Stimulated activated CD8-positive, alpha-beta memory T cell treated with anti-CD3 and anti-CD28 coated beads, Interleukin-2, amount 100 ng/mL, for 1 hour (primary cell): Measurements from ENCODE around the gene FLNB.

Source experiments
- DNase-seq, 2 donors: peaks; one replicate each; pipeline ENCODE4 v3.0.0-alpha.2; 2020; ENCODE audit warnings: low read depth in 2 of 2

The FLNB gene

DNA sequence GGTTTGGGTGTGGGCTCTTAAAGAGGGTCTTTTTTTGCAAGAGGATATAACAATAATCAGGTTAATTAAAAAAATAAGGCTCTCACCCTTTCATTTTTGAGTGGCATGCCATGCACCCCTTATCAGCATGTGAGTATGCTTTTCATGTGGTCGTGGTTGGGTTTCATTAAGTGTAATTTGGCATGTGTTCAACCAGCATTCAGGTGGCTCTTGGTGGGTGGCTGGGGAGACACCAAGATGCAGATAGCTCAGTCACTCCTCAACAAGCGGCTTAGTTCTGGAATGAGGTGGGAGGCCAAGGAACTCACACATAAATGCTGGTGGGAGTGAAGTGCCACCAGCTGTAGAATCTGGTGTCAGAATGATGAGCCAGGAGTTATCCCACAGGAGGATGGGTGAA is 66.8 kb downstream of the FLNB start:
- DNase-seq, result no peak

DNA sequence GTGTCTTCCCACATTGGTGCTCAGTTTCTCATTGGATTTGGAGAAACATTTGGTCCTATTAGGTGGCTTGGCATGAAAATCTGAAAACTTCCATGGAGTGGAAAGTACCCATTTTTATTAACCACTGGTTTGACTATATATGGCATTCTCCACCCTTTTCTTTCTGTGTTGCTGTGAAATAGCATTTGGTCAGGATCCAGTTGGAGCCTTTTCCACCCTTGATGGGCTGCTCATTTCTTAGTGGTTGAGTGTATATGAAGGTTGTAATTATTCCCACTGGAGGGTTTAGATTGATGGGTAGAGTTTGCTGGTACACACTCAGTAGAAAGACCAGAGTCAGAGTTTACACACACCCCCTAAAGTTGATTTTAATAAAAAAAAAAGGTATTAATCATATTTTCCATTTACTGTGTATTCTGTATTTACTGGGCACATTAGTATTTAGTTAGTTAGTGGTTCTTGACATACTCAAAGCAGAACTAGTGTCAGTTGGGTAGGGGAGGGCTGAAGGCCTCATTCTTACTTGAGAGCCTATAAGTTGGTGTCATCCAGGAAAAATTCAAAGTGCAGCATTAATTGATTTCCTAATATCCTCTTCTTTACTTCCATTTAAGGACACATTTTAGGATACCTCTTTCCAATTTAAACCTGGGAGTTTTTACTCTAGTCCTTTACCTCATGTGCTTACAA is 69.5 kb downstream of the FLNB start:
- no peak for DNase-seq

DNA sequence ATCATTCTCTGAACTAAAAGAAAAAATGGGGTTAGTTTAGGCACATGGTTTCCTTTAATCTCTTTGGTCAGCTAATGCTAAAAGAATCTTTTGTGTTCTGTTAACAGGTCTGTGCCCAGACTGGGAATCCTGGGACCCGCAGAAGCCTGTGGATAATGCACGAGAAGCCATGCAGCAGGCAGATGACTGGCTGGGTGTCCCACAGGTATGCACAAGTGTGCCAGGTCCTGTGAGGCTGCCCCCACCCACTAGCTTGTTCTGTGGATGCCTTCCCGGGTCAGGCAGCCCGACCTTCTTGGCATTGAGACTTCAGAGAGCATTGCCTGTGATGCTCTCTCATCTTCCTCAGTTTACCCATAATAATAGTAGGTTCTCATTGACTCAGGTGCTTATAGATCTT is 70.4 kb downstream of the FLNB start:
- DNase-seq, result no peak

DNA sequence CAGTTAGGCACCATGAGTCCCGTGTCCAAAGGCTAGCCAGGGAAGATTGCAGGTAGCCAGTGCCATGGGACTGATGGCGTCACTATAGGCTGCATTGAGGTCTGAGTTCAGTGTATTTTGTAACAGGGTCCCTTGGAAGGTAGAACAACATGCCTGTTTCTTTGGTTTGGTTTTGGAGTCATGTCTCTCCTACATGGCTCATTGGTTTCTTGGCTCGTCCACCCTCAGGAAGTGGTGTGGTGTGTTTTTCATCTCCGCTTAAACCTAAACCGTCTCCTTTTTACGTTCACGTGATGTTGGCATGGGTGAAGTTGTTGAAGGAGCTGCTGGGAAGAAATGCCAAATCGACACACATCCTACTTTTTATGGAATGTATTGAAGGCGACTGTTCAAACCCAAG is 71.6 kb downstream of the FLNB start:
- DNase-seq, result no peak

DNA sequence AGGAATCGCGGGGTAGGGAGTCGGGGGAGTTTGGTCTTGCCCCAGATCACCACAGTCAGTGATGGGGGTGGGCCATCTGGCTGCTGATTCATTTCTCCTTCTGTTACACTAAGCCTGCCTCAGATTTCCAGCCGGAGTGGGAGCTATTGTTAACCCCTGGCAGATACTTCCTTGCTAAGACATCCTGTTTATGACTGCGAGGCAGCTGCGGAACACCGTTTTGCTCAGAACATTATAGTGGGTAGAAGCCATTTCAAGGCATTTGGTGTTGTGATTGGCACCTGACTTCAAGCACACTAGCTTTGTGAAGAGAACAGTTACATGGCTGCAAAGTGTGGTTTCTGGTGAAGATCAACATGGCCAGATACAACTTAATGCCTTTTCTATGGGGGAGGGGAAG is 73.8 kb downstream of the FLNB start:
- no peak for DNase-seq

DNA sequence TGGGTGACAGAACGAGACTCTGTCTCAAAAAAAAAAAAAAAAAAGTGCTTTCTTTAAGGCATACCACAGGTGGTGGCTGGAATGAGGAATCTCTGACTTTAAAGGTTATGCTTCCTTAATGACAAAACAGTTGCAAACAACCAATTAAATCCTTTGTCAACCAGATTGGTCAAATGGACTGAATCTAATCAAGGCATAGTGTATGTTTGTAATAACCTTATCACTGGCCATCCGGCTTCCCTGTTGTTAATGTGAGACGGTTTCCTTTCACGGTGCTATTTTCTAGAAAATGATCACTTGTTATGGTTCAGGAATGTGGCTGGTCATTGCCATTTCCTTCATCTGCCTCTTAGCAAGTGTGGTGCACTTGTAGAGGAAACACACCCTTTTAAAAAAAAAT is 75.9 kb downstream of the FLNB start:
- no peak for DNase-seq

DNA sequence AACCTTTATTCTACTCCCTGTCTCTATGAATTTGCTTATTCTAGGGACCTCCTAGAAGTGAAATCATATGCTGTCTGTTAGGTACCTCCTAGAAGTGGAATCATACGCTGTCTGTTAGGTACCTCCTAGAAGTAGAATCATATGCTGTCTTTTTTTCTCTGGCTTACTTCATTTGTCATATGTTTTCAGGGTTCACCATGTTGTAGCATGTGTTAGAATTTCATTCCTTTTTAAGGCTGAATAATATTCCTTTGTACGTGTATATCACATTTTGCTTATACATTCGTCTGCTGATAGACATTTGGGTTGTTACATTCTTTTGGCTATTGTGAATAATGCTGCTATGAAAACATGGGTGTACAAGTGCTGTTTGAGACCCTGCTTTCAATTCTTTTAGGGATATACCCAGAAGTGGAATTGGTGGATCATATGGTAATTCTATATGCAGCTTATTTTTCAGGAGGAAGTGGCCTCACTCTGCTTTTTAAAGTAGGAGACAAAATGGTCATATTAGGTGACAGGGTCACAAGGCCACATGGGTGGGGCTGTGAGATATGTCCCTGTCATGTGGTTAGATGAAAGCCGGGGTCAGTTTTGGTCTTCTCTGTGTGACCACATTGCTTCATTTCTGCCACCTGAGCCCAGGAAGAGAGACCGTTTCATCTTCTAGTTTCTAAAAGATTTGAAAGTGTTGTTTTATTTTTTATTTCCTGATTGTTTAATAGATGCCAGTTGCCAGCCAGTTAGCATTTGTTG is 76.7 kb downstream of the FLNB start:
- DNase-seq, result no peak

DNA sequence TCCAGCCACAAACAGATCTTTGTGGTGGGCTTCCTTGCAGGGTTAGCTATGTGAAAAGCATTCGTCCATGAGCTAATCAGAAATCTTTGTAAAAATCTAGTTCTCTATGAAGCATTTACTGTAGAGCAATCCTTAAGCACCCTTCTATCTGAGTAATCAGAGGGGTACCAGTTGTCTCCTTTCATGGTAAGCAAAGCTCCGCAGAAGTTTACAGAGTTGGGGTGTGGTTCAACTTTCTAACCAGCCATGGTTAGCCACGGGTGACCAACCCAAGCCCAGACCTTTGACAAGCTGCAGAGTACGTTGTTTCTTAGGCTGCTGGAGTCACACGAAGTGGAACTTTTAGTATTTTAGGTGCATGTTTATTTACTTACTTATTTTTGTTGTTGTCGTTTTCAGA is 77.4 kb downstream of the FLNB start:
- no peak for DNase-seq

DNA sequence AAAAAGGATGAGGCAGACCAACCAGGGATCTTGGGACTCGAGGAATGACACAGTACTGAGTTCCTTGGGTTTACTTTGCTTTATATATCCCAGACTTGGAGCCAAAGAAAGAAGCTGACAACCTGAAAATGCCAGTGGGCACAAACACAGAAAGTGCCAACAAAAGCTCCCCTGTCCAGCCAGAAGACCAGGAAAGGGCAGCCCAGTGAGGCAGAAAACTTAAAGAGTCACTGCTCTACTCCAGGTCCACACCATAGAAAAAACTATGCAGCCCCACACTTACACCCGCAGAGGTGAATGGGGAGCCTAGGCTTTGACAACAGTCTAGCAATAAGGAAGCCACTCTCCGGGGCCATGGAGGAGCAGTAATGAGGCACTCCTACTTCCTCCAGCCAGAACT is 80.3 kb downstream of the FLNB start:
- DNase-seq, result no peak

DNA sequence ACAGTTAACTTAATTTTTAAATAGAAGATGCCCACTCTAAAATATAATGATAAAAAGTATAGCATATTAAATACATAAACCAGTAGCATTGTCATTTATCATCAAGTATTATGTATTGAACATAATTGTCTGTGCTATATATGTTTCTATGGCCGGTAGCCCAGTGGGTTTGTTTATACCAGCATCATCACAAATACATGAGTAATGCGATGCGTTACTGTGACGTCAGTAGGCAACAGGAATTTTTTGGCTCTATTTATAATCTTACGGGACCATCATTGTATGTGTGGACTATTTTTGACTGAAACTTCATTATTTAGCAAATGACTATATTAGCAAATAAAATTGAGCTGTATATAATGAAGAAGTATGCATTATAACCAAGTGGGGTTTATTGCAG is 82.1 kb downstream of the FLNB start:
- no peak for DNase-seq

DNA sequence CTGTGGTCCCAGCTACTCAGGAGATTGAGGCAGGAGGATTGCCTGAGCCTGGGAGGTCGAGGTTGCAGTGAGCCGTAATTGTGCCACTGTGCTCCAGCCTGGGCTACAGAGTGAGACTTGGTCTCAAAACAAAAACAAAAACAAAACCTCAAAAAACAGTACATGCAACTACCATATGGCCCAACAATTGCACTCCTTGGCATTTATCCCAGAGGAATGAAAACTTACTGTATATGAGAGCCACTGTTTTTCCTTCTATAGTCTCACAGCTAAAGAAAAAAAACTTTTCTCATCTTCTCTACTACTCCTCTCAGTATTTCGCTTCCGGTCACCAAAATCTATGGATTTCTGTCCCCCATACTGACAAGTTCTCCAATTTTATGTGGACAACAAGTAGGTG is 84.3 kb downstream of the FLNB start:
- DNase-seq, result no peak

DNA sequence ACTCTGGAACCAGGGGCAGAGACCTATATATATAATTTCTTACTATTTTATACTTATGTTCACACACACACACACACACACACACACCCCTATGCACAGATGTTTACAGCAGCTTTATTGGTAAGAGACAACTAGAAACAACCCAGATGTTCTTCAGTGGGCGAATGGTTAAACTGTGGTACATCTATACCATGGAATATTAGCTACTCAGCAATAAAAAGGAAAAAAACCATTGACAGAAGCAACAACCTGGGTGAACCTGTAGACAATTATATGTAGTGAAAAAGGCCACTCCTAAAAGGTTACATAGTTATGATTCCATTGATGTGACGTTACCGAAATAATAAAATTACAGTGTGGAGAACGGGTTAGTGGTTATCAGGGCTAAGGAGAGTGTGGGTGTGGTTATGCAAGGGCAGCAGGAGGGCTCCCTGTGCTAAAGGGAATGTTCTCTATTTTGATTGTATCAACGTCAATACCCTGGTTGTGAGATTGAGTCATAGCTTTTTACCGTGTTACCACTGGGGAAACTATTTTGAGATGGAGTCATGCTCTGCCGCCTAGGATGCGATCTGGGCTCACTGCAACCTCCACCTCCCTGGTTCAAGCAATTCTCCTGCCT is 85.5 kb downstream of the FLNB start:
- DNase-seq, result no peak

DNA sequence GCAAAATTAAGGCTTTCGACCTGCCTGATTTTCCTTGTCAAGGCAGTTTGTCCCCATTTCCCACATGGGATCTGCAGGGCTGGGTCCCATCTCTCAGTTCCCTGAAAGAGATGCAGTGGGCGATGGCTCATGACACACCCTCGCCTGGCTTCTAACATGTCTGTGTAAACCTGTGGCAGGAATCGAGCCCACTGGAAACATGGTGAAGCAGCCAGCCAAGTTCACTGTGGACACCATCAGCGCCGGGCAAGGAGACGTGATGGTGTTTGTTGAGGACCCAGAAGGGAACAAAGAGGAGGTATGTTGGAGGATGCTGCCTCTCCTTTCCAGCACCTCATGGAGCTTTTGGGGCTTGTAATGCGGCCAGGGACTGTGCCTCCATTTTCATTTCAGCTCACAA is 86.4 kb downstream of the FLNB start:
- DNase-seq, result no peak

DNA sequence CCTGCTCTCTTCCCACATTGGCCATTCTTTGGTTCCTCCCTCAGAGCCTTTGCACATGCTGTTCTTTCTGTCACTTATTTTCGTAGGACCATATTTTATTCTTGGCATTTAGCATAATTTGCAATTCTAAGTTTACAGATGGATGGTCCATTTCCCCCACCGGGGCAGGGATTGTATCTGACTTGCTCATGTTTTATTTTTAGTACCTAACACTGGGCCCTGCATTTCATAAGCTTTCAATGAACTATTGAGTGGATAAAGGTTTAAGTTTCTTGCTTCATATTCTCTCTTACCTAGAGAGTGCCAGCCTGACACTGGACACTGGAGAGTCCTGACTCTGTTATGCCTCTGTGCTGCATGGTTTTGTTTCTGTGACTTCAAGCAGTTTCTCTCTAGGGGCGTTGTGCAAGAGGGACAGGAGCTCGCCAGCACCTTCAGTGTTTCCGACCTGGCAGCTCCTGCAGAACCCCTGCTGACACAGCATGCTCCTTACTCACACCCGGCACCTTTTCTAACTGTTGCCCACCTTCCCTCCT is 87.4 kb downstream of the FLNB start:
- no peak for DNase-seq

DNA sequence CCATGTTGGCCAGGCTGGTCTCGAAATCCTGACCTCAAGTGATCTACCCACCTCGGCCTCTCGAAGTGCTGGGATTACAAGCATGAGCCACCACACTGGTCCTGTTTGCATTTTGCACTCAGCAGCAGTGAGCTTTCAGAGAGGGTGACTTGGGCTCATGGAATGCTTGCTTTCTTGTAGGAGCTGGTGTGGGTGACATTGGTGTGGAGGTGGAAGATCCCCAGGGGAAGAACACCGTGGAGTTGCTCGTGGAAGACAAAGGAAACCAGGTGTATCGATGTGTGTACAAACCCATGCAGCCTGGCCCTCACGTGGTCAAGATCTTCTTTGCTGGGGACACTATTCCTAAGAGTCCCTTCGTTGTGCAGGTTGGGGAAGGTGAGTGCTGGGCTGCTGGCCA is 90.3 kb downstream of the FLNB start:
- no peak for DNase-seq

DNA sequence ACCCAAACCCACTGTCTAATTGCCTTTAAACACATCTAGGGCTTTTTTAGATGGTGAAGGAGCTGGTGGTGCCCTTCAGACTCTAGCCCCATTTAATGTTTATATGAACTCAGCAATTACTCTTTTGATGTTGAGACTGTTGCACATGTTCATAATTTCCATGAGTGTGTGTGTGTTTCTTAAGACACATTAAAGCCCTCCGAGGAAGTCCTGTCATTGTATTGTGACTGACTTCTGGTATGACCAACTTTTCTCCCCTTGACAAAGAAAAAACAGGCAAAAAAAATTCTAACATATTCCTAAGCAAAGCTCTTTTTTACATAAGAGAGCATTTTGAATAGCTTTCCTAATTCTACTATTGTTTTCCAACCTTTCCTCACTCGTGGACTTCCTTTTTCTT is 91.6 kb downstream of the FLNB start:
- DNase-seq, result no peak

DNA sequence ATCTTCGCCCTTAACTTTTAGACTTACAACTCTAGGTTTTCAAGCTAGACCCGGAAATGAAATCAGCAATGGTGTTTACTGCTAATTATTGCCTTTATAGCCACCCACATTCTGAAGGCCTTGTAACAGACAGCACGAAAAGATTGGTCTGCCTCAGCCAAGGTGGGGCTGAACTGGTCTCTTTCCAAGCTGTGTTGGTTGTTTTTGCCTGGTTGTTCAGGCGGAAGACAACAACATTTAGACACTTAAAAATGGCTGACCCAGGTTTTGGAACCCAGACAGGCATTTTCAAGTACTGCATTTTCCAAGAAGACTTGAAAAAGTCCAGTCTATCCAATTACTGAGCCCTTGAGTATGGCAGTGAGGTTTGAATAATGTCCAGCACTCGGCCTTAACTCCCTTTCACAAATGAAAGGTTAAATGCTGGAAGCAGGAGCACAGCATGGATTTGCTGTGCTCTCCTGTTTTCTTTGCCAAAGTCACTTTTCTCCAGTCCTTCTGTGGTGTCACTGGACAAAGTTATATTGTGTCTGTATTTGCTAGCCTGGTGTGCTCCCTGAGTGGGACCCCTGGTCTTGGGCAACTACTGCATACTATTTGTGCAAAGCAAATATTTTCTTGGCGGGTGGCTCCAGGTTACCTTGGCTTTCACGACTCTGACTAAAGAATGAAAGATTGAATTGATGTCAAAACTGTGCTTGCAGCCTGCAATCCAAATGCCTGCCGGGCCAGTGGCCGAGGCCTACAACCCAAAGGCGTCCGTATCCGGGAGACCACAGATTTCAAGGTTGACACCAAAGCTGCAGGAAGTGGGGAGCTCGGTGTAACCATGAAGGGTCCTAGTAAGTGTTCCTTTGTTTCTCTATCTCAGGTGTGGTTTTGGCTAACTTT is 93.5 kb downstream of the FLNB start:
- DNase-seq, result no peak

DNA sequence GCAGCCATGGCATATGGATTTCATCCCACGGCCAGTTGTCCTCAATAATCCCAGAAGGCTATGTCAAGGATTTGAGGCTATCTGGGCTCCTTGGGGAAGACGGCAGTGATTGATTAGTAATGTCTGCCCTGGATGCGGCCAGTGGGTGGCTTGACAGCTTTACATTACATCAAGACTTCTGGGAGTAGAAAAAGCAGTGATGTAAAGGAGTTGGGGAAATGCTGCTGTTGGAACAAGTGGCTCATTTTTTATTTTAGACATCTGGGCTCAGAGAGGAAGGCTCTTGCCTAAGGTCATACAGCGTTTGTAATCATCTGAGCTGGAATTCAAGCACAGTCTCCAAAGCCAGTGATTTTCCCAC is 94.1 kb downstream of the FLNB start:
- DNase-seq, result no peak

DNA sequence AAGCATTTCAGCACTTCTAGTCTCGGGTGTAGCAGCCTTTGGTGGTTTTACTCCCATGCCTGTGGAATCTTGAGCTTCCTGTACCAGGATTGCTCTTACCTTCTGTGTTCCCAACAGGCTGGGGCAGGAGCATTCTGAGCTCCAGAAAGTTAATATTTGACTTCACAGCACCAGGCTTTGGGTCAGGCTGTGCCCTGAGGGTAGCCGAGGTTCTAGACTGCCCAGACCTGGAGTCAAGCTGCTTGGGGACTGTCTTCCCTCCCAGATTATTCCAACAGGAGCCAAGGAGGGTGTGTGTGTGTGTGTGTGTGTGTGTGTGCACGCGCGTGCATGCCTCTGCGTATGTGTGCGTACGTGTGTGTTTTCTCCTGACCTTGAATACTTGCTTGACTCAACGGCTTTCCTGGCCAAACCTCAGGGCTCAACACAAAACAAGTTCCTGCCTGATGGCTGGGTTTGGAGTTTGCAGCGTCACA is 94.8 kb downstream of the FLNB start:
- DNase-seq, result no peak

DNA sequence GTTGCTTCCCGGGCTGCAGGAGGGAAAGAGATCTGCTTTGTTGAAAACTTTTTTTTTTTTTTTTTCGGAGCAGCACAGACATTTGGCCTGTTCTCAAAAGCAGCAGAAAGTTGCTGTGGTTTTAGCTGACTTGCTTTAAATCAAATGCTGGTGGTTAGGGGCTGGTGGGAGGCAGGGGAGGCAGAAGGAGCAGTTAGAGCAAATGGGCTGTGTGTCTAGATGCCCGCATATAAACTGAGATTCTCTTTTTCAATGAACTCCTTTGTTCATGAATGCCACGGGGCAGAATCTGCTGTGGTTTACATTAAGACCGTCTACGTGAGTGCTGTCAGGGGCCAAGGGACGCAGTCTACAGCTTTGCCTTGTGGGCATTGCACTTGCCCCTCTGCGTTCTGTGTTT is 95.9 kb downstream of the FLNB start:
- no peak for DNase-seq

DNA sequence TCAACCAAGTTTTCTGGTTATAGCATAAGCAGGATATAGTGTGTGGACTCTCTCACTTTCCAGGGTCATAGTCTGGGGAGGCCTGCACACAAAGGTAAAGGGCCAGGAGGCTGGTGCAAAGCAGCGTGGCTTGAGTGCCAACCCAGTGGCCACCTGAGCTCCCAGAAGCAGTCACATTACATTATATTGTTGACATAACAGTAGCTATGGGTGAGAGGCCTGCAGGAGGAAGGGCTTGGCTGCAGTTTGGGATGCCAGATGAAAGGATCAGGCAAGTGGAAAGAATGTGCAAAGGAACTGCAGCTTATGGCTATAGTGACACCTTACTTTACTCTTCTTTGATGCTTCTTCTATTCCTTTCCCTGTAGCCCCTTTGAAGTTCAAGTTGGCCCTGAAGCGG is 96.5 kb downstream of the FLNB start:
- no peak for DNase-seq

DNA sequence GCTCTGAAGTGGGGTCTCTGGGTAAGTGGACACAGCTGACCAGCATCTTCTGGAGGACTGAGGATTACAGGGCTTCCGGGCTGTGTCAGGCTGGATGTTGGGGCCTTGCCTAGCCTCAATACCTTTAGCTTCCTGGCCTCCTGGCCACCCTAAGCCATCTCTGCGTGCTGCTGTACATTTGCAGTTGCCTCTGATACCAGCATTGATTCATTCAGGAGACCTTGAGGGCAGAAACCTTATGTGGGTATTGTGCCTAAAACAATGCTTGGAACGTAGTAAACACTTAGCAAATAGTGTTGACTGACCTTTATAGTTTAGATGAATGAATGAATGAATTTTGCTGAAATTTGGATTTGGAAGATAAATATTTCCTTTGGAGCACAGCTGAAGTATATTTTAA is 97.0 kb downstream of the FLNB start:
- no peak for DNase-seq
